ENCODE measurements around the gene GLDC.
"Not testable (repeated sequence)": the region's sequence is repeated elsewhere in the genome, so short reads cannot be mapped to it uniquely, and the experiment has no call there.

The GLDC gene

DNA sequence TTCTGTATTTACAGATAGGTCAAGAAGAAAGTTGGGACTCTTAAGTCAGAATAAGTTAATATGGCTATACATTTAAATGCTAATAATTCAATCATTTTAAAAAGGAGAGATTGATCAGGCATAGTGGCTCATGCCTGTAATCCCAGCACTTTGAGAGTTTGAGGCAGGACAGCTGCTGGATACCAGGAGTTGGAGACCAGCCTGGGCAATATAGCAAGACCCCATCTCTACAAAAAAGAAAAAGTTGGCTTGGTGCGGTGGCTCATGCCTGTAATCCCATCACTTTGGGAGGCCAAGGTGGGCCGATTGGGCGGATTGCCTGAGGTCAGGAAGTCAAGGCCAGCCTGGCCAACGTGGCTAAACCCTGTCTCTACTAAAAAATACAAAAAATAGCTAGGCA, 15.0 kb upstream of the GLDC start:
- no peak for DNase-seq

DNA sequence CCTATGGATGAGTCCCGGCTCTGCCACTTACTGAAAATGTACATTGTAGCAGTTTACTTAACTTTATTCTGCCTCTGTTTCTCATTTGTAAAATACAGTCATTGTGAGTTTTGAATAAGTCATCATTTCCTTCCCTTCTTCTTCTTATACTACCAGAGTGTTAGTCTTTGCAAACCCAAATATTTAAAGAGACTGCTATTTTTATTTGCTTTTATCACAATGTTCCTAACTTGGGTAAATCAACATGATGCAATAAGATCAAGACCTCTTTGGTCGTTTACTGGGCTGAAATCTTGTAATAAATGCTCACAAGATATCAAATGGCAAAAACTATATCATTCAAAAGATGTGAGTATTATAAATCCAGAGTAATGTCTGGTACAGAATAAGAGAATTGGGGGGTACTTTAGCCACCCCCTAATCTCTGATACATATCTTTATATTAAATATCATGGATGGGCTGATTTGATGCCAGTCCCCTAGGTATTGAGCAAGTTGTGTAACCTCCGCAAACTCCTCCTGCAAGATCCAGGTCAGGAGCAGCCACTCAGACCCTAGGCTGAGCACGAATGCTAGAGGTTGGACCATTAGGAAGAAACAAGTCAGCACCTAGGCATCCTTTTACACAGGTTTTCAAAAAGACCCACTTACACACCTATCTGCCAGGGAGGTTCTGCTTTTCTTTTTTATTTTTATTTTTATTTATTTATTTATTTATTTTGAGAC, 13.3 kb upstream of the GLDC start:
- DNase-seq = no peak

DNA sequence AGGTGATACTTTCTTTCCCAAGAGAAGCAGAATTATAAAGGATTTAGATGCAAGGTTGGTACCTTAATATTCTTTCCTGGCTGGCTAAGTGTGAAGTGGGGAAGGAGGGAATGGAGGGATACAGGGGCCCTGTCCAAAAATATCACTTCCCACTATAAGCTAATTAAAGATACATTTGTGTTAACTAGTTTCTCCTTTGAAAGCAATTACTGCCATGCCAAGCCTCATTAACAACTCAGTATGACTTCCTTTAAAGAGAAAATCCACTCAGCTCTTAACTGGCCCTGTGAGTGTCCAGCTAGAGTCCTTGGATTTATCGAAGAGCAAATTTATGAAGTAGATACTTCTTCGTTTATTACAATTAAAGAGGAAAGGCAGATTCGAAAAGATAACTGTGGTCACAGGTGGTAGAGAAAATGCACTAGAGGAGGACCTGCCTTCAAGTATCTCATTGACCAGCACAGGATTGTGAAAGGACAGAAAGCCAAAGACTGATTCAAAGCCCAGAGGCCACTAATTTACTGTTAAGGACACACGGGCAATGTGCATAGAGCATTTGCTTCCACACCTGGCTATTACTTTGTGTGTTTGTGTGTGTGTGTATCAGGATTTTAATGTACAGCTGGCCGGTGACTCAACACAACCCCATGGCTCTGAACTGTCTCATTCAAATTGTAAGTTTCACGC, 11.2 kb upstream of the GLDC start:
- no peak for DNase-seq

DNA sequence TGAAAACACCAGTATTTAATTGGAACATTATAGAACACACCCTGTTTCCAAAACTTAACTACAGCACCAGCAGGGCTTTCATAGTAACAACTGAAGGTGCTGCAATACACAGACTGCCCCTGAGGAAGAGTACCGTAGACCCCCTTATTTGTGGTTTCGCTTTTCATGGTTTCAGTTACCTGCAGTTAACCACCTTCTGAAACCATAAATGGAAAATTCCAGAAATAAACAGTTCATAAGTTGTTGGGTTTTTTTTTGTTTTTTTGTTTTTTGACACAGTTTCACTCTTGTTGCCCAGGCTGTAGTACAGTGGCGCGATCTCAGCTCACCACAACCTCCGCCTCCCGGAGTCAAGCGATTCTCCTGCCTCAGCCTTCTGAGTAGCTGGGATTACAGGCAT, 9.5 kb upstream of the GLDC start:
- DNase-seq = no peak

DNA sequence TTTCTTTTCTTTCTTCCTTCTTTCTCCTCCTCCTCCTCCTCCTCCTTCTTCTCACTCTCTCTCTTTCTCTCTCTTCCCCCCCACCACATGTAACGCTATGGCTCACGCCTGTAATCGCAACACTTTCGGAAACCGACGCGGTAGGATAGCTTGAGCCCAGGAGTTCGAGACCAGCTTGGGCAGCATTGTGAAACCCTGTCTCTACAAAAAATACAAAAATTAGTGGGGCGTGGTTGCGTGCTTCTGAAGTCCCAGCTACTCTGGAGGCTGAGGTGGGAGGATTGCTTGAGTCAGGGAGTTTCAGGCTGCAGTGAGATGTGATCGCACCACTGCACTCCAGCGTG, 736 bp upstream of the GLDC start:
- DNase-seq = peak in 1 of 2 donors; percentile 16

DNA sequence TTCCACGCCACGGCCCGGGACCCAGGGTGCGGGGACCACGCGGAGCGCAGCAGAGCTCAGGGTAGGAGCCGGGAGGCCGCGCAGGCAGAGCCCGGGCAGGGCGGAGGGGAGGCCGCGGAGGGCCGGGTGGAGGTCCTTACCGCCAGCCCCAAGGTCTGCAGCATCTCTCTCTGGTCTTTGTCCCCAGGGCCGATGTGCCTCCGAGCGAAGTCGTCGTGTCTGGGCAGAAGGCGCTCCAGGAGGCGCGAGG, 499 bp downstream of the GLDC start:
- not testable (repeated sequence) for DNase-seq

DNA sequence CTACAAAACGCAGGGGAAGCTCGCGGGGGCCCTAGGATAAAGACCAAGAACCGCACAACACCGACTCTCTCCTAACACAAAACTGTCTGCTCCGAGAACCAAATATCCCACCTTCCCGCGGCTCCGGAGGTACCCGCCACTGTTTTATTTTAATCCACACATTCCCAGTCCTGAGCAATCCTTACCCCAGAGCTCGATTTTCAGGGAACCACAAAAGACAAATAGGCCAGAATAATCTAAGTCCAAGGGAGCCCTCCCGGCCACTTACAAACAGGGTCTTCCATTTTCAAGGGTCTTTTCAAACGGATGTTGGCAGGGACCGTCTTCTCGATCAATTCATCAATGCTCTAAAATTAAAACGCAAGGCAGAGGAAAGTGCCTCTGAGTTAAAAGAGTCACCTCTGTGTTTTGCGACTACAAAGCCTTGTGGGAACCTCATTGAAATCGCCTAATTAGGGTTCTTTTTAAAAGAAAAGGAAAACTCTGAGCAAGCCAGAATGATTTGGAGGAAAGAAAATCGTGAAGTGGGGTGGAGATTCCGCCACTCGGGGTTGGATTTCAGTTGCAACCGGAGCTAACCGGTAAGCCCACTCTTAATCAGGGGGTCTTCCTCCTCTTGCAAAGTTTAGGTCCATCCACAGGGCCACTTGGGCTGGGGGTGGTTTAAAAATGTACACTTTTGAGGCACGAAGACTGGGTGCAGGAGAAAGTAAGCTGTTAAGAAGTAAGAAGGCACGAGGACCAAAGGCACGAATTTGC, 1.0 kb downstream of the GLDC start:
- DNase-seq = no peak

DNA sequence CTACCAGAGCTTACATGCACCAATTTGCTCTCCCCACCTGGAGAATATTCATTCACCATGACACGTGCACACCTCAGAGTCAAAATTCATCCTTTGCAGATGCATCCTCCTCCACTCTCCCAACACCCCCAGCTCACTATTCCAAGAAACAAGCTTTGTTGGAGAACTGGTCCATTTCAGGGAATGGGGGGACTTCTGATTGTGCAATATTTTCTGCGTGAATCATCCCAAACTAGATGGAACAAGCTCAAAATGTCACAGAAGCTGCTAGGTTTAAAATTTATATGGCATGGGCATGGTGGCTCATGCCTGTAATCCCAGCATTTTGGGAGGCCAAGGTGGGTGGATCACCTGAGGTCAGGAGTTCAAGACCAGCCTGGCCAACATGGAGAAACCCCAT, 3.6 kb downstream of the GLDC start:
- DNase-seq = no peak

DNA sequence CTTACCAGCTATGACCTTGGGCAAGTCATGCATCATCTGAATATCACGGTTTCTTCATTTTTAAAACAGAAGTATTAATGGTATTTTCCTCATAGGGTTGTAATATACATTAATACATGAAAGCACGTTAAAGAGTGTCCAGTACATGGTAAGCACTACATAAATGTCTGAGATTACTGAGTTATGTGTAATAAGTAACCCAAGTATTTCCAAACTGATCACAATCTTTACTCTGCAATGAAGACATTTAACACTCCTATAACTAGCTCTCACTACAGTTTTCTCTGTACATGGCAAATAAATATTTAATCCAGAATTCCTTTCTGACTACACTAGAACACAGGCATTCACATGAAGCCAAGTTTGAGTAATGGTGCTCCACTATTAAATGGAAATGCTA, 4.0 kb downstream of the GLDC start:
- DNase-seq = no peak

DNA sequence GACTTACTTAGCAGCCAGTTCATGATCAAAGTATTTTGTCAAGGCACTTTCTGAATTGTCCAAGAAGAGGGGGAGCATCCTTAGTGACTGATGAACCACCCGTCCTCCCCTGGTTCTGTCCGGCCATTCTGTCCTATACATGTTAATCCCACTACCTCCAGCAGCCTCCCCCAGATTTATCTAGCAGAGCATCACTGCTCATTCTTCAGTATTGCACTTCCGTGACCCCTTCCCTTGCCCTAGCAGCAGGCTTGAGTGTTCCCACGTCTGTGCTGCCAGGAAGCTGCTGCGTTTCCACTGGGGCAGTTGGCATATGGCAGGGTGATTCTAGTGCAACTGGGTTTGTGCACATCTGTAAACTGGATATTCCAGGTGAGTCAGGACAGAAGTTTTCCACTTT, 4.5 kb downstream of the GLDC start:
- DNase-seq = no peak

DNA sequence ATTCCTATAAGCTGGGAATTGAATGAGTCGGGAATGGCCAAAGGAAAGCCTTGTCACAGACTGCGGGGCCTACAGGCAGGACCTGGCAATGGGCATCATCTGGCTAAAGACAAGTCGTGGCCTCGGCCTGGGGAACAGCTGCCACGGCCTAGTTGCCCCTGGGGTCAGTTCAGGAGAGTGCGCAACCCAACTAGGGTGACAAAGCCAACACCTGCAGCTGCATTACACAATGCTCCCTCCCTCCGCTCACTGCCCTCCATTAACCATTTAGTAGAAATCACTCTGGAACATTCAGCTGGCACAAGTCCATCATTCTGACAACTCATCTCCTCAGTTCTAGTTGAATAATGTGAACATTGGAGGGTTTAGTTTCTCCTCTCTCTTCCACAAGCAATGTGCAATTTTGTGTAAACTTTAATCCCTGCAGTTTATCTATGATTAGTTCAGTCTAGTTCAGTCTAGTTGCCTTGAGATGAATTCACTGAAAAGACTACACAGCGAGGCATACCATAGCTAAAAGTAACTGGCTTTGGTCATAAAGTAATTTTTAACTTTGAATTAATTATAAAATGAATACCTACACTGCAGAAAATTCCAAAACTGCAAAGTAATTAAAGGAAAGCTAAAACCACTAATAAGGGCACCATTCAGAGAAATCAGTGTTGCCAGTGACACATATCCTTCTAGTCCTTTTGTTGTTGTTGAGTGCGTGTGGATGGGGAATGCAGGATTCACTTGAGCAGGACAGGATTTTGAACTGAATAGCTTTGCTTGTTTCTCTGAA, 5.1 kb downstream of the GLDC start:
- DNase-seq = no peak

DNA sequence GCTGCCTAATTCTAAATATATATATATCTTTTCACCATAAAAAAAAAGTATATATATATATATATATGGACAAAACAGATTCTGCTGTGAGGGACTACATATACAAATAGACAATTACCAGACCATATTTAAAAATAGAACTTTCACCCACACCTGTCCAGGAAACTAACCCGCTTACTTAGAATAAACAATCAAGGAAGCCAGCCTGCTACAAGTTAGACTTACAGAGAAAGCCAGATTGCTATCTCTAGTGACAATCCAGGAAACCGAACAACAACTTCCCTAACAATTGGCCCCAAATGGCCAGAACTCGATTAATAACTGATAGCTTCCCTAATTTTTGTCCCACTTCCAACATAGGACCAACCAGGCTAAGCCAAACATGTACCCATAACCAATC, 5.9 kb downstream of the GLDC start:
- DNase-seq = no peak

DNA sequence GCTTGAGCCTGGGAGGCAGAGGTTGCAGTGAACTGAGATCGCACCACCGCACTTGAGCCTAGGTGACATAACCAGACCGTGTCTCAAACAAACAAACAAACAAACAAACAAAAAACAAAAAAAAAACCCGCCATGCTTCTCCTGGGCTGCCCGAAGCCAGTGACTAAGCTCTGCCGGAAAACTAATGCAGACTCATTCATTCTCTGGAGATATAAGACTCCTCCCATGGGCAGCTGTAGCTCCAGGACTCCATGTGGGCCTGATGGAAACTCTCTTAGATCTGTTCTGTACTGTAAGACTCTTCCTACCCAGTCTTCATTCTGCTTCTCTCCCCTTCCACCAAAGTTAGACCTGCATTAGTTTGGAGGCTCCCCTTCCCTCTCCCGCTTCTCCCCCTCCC, 11.1 kb downstream of the GLDC start:
- no peak for DNase-seq

DNA sequence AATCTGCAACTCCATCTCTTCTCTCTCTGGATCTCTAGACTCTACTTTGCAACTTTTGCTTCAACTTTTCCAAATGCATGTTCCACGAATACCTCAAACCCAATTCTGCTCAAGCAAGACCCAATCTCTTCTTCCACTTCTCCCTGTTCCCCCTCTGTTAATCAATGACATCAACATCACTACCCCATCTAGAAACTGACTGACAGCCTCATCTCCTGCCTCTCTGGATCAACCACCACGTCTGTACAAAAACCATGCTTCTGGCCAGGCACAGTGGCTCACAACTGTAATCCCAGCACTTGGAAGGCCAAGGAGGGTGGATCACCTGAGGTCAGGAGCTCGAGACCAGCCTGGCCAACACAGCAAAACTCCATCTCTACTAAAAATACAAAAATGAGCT, 12.2 kb downstream of the GLDC start:
- no peak for DNase-seq

DNA sequence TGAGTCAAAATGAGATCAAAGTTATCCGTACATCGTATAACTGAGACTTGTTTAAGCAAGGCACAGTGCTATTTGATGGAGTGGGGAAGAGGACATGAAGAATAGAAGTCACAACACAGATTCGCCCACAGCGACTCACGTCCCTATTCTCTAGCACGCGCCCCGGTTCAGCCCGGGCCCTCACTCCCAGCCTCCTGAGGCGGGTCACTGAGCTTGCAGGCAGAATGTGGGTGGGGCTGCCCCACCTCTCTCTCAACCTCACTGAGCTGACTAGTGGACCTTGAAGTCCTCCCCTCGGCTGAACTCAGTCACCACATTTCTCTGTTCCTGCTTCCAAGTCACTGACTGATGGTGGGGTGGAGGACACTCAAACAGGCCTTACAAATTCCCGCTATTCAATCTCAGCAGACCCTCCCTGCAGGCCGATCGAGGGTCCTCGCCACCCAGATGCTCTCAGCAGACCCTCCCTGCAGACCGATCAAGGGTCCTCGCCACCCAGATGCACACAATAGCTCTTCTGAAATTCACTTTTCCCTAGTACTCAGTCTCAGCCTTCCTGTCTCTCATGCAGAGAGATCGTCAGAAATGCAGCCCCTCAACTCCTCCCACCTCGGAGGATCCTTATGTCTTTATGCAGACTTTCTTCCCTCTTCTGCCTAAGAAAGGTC, 12.9 kb downstream of the GLDC start:
- peak in 1 of 2 donors; percentile 28 for DNase-seq

DNA sequence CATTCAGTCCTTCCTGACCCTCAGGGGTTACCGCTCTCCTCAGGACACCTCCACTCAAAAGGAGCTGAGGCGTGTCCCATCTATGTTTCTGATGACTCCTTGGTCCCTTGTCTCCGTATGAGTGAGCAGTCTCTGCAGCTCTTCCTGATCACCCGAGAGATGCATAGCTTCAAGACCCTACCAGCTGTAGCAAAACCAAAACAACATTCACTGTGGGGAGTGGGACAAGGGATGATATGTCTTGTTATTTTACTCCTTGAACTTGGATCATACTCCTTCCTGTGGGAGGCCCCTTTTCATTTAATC, 14.4 kb downstream of the GLDC start:
- DNase-seq = no peak

DNA sequence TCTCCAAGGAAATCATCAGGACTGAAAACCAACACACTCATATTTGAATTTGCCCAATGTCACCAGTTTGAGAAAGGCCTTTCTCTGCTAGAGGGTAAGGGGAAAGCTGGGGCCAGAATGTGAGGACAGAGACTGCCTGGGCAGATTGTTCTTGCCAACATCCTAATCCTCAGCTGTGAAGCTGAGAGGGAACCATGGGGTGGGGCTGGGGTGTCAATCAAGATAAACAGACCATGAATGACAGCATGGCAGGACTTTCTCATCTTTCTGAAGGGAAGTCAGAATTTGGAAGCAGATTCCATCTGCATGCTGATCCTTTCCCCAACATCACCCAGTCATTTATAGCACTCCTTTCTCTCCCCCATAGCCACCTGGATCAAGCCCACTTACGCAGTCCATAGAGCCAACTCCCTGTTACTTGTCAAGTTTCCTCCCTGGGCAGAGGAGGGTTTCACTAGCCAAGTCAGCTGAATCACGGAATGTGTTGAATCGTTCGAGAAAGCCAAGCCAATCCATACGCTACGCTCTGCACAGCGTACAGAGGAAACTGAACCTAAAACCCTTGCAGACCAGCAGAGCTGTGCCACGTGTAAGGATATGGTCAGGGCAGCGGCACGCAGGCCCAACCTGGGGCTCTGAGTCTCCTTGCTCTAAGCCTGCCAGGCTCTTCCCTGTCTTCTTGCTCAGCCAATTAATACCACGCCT, 14.9 kb downstream of the GLDC start:
- peak in 1 of 2 donors; percentile 9 for DNase-seq

DNA sequence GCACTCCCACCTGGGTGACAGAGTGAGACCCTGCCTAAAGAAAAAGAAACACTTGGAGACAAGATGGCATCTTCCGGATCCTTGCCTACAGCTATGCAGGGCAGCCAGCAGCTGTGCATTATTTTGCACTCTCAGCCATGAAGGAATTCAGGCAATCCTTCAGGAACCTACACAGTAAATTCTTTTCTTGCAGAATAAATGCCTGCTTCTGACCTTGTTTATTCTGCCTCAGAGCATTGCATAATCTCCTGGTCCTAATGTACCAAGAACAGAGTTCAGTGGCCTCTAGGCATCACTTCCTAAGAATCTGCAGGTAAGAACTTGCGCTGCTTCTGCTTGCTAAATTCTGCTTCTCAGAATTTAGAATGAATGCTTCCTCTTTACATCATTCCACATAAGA, 16.8 kb downstream of the GLDC start:
- no peak for DNase-seq

DNA sequence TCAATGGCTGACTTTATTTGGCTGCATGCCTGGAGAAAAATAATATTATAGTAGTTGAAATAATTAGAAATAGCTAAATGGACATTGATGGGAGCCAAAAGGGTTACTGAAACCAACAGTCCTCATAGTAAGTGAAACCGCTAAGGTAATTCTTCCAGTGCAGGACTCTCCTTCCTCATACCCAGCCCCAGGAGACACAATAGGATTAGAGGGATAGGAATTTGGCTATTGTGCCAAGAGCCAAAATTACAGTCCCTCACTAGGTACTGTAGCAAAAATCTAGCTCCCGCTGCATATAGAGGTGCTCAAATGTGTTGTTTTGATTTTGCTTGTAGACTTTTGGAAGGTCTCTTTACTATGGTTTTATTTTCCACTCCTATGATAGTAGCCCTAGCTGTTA, 20.2 kb downstream of the GLDC start:
- DNase-seq = no peak

DNA sequence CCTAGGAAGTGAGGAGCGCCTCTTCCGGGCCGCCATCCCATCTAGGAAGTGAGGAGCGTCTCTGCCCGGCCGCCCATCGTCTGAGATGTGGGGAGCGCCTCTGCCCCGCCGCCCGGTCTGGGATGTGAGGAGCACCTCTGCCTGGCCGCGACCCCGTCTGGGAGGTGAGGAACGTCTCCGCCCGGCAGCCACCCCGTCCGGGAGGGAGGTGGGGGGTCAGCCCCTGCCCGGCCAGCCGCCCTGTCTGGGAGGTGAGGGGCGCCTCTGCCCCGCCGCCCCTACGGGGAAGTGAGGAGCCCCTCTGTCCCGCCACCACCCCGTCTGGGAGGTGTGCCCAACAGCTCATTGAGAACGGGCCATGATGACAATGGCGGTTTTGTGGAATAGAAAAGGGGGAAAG, 22.7 kb downstream of the GLDC start:
- DNase-seq = not testable (repeated sequence)

DNA sequence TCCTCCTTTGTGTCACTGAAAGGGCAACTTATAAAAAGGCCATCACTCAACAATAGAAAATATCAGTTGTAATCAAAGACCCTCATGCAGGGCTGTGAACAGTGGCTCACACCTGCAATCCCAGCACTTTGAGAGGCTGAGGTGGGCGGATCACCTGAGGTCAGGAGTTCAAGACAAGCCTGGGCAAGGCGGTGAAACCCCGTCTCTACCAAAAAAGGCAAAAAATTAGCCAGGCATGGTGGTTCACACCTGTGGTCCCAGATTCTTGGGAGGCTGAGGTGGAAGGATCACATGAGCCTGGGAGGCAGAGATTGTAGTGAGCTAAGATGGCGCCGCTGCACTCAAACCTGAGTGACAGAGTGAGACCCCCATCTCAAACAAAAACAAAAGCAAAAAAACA, 24.7 kb downstream of the GLDC start:
- DNase-seq = no peak

DNA sequence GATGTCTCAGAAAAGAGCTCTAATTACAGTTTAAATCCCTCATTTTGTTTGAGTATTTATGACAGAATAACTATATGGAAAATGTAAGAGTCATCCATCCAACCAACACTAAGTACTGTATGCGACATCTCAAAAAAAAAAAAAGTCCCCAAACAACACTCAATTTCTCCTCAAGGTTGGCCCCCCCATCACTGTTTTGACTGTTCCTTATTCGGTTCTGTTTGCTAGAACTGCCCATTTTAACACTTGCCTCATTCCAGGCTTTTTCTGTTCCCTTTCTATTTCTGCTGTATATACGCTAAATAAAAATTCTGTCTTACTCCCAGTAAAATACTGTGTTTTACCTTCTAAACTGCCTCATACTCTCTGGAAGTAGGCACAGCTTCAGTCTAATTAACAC, 25.2 kb downstream of the GLDC start:
- no peak for DNase-seq

DNA sequence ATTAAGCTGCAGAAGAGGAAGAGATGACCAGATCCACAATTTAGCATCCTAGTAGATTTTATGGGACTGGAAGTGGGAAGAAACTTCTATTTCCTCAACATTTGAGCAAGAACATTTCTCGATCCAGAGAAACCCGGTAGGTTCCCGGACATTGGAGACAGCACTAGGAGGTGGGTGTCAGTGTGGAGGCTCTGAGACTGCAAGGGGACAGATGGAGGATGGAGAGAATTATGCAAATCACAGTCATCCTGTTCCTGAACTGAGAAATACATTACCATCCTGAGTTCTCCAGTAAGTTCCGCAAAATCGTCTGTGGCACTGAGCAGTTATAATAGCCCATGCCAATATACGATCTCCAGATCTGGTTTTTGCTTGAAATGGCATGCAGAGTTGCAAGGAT, 25.6 kb downstream of the GLDC start:
- DNase-seq = no peak
